ENCODE measurements around the gene SMARCC1. TPM values are rescaled to one million over a fixed set of nuclear protein-coding genes. Genes with fewer than 3 reads are reported as not detected.

The SMARCC1 gene
- total and polyA plus RNA-seq, 10 donors = 10.5 to 82.9 (median 44.7) TPM

DNA sequence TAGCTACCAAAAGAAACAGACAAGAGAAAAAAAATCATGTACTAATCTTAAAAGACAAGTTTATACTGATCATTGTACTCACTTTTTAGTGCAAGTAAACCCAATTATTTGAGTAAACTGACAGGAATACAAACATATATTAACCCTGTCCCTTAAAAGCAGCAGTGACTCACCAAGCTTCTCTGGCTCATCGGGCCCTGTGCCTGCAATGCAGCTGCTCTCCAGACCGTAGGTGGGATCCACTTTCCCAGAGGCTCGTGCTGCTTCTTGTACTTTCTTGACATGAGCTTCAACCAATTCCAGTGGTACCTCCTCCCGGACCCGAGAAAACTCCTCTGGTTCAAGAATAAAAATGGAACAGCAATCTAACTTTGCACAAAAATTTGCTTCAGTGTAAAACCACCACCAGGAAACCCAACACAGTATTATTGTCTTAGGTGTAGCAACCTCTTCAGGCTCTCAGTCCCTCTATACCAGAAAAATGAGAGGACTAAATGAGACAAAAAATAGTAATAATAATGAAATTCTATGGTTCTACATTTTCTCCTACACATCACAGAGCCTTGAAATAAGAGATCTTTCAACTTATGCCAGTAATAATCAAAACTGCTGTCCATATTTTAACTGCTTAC lies 120.5 kb downstream of the SMARCC1 start:
- H3K27me3 ChIP-seq (replicated peaks in 1 of 7) = no peaks in the 10 kb centered on the region
- no peak for DNase-seq
- intact Hi-C loops (cut with DNase I; ENCODE audit: low total_unique reads) = no loop called here
- WGBS, 5 donors = 86 to 94% (median 89%) methylated on average over 5 of the region's 5 CpGs
- H3K4me1 ChIP-seq = no peaks in the 10 kb centered on the region
- no peak for TF ChIP-seq CTCF (IDR thresholded peaks at IDR 0.05 in 8 of 11, conservative IDR thresholded peaks at IDR 0.05 in 3 of 11)
- no peak for TF ChIP-seq POLR2AphosphoS5 (IDR thresholded peaks at IDR 0.05)
- no peak for TF ChIP-seq POLR2A (IDR thresholded peaks at IDR 0.05)
- H3K36me3 ChIP-seq = peaks cover 0 to 81% (median 36%) of the 10 kb centered on the region in 6 donors
- H3K27ac ChIP-seq = no peak overlapping the region
- peaks cover 0 to 8% (median 3%) of the 10 kb centered on the region in 8 donors for H3K9me3 ChIP-seq
- no peak overlapping the region for H3K4me3 ChIP-seq

DNA sequence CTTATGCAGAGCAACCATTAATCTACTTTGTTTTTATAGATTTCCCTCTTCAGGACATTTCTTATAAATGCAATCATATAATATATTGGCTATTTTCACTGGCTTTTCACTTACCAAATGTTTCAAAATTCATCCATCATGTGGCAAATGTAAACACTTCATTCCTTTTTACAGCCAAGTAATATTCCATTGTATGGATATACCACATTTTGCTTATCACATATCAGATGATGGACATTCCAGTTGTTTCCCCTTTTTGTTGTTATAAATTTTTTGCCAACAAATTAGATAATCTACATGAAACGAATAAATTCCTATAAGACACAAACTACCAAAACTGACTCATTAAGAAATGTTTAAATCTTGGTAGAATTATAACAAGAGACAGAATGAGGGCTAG lies 123.2 kb downstream of the SMARCC1 start:
- intact Hi-C loops (cut with DNase I; ENCODE audit: low total_unique reads) = no loop called here
- TF ChIP-seq CTCF (IDR thresholded peaks at IDR 0.05 in 8 of 11, conservative IDR thresholded peaks at IDR 0.05 in 3 of 11) = no peak
- TF ChIP-seq POLR2AphosphoS5 (IDR thresholded peaks at IDR 0.05) = no peak
- no peak for TF ChIP-seq POLR2A (IDR thresholded peaks at IDR 0.05)
- DNase-seq = no peak
- H3K27me3 ChIP-seq (replicated peaks in 1 of 7) = no peaks in the 10 kb centered on the region
- peaks cover 0 to 91% (median 34%) of the 10 kb centered on the region in 6 donors for H3K36me3 ChIP-seq
- H3K4me1 ChIP-seq = no peaks in the 10 kb centered on the region
- H3K4me3 ChIP-seq = no peak overlapping the region
- H3K27ac ChIP-seq = no peak overlapping the region
- 96 to 100% (median 98%) methylated on average over 1 of the region's 1 CpG for WGBS, 5 donors
- H3K9me3 ChIP-seq = peaks cover 0 to 8% (median 3%) of the 10 kb centered on the region in 8 donors

- Histone ChIP-seq H3K4me1 (no peaks in the 10 kb centered on the region), H3K27me3 (replicated peaks in 1 of 7) (no peaks in the 10 kb centered on the region), H3K36me3 (peaks cover 0 to 88% (median 12%) of the 10 kb centered on the region in 6 donors), H3K27ac (no peak overlapping the region), H3K4me3 (no peak overlapping the region), H3K9me3 (no peaks in the 10 kb centered on the region)
- TF ChIP-seq POLR2A (IDR thresholded peaks at IDR 0.05) (no peak), POLR2AphosphoS5 (IDR thresholded peaks at IDR 0.05) (no peak)
- intact Hi-C loops (cut with DNase I; ENCODE audit: low total_unique reads) = no loop called here
- 88 to 99% (median 93%) methylated on average over 3 of the region's 3 CpGs for WGBS, 5 donors
- no peak for DNase-seq
Measured at GRCh38 chr3:47652142-47652541, 129.6 kb downstream of the SMARCC1 start.

- Histone ChIP-seq H3K27me3 (replicated peaks in 1 of 7) (no peaks in the 10 kb centered on the region), H3K9me3 (no peaks in the 10 kb centered on the region), H3K4me1 (no peaks in the 10 kb centered on the region), H3K4me3 (no peak overlapping the region), H3K36me3 (peaks cover 0 to 88% (median 11%) of the 10 kb centered on the region in 6 donors), H3K27ac (no peak overlapping the region)
- 92 to 100% (median 98%) methylated on average over 1 of the region's 1 CpG for WGBS, 5 donors
- DNase-seq = no peak
- intact Hi-C loops (cut with DNase I; ENCODE audit: low total_unique reads) = no loop called here
- no peak for TF ChIP-seq CTCF (IDR thresholded peaks at IDR 0.05 in 8 of 11, conservative IDR thresholded peaks at IDR 0.05 in 3 of 11)
- TF ChIP-seq POLR2AphosphoS5 (IDR thresholded peaks at IDR 0.05) = no peak
- no peak for TF ChIP-seq POLR2A (IDR thresholded peaks at IDR 0.05)
Measured at GRCh38 chr3:47650294-47650693, 131.4 kb downstream of the SMARCC1 start.

All from spleen (tissue), 11 donors.